ENCODE data around the gene SENP2. TPM values are rescaled to one million over a fixed set of nuclear protein-coding genes. Genes with fewer than 3 reads are reported as not detected.
A peak's percentile ranks its signal among the peaks of the same experiment; 100 is the strongest.
"Not testable (repeated sequence)": the region's sequence is repeated elsewhere in the genome, so short reads cannot be mapped to it uniquely, and the experiment has no call there.

The SENP2 gene
- total and polyA plus RNA-seq, 4 experiments from 2014 or later: 11.5 to 54.3 (median 33.1) TPM

DNA sequence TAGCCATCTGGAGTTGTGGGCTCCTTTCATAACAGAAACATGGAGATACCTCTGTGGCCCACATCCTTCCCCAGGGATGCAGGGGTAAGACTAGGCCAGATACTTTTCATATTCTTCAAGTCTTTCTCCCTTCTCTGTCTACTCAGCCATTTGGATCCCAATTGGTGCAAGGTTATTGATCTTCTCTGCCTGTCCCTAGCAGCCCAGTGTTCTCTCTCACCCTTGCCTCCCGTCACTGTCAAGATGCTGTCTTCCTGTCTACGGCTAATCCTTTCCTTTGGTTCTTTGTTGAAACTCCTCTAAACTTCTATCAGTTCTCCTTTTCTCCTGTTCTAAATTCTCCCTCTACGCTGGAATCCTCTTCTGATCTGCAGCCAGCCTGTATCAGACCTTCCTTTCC is 51.3 kb downstream of the SENP2 start:
- Histone ChIP-seq H3K9me3 (ENCODE audit: control insufficient read depth in 1 of 2, low read length in 2 of 2) (no peaks in the 10 kb centered on the region), H3K27me3 (ENCODE audit: insufficient read depth, low read length) (no peaks in the 10 kb centered on the region), H3K36me3 (ENCODE audit: insufficient read depth, low read length) (no peaks in the 10 kb centered on the region), H3K27ac (ENCODE audit: low read depth, low read length) (no peak overlapping the region), H3K4me3 (ENCODE audit: low read length in 2 of 2) (no peak overlapping the region), H3K4me1 (ENCODE audit: insufficient read depth, low read length) (no peaks in the 10 kb centered on the region)
- Mint-ChIP-seq H3K9me3 (no peaks in the 10 kb centered on the region), H3K27ac (no peak overlapping the region), H3K4me3 (no peak overlapping the region), H3K36me3 (peaks cover 2 to 3% of the 10 kb centered on the region in 2 donors), H3K4me1 (peaks cover 0 to 5% (median 4%) of the 10 kb centered on the region in 4 donors), H3K27me3 (peaks cover 0 to 1% of the 10 kb centered on the region in 2 donors)
- no peak for DNase-seq
- ChIA-PET CTCF (ENCODE audit: partially characterized antibody) (no interaction called here), POLR2A (ENCODE audit: partially characterized antibody) (no interaction called here)
- intact Hi-C loops (cut with micrococcal nuclease): no loop called here

- H3K4me3 Mint-ChIP-seq; H3K27ac Mint-ChIP-seq; H3K27me3 ChIP-seq (ENCODE audit: insufficient read depth, low read length); H3K4me1 Mint-ChIP-seq; H3K36me3 Mint-ChIP-seq; POLR2A ChIA-PET (ENCODE audit: partially characterized antibody); H3K36me3 ChIP-seq (ENCODE audit: insufficient read depth, low read length); H3K27me3 Mint-ChIP-seq; H3K4me1 ChIP-seq (ENCODE audit: insufficient read depth, low read length); H3K27ac ChIP-seq (ENCODE audit: low read depth, low read length); H3K4me3 ChIP-seq (ENCODE audit: low read length in 2 of 2); H3K9me3 Mint-ChIP-seq; CTCF ChIA-PET (ENCODE audit: partially characterized antibody); intact Hi-C loops (cut with micrococcal nuclease); DNase-seq; H3K9me3 ChIP-seq (ENCODE audit: control insufficient read depth in 1 of 2, low read length in 2 of 2): not testable (repeated sequence)
Observed at GRCh38 chr3:185638651-185639050, 52.6 kb downstream of the SENP2 start.

DNA sequence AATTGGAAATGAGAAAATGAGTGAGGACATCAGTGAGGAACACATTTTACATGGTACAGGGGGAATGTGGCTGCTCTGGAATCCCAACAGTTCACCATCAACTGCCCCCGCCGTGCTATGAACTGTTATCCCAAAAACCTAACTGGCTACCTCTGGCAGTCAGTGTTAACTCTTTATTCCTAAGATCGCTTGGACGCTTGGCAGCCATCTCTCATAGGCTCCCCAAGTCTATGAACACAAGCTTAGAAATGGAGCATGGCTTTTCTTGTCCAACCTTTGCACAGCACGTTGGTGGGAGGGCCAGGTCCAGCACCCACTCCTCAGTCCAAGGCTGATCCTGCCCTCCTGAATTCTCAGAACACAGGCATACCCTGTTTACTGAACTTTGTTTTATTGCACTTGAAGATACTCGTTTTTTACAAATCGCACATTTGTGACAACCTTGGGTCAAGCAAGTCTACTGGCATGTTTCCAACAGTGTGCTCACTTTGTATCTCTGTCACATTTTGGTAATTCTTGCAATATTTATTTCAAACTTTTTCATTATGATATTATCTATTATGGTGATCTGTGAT is 53.6 kb downstream of the SENP2 start:
- Mint-ChIP-seq H3K4me1 (peaks cover 0 to 2% (median 0%) of the 10 kb centered on the region in 4 donors), H3K27ac (no peak overlapping the region), H3K4me3 (no peak overlapping the region), H3K36me3 (no peaks in the 10 kb centered on the region), H3K9me3 (no peaks in the 10 kb centered on the region), H3K27me3 (peaks cover 0 to 1% of the 10 kb centered on the region in 2 donors)
- POLR2A ChIA-PET (ENCODE audit: partially characterized antibody): no interaction called here
- H3K36me3 ChIP-seq (ENCODE audit: insufficient read depth, low read length): no peaks in the 10 kb centered on the region
- CTCF ChIA-PET (ENCODE audit: partially characterized antibody): no interaction called here
- no peaks in the 10 kb centered on the region for H3K4me1 ChIP-seq (ENCODE audit: insufficient read depth, low read length)
- intact Hi-C loops (cut with micrococcal nuclease): no loop called here
- DNase-seq: no peak
- H3K4me3 ChIP-seq (ENCODE audit: low read length in 2 of 2): no peak overlapping the region
- no peaks in the 10 kb centered on the region for H3K9me3 ChIP-seq (ENCODE audit: control insufficient read depth in 1 of 2, low read length in 2 of 2)
- H3K27me3 ChIP-seq (ENCODE audit: insufficient read depth, low read length): no peaks in the 10 kb centered on the region
- no peak overlapping the region for H3K27ac ChIP-seq (ENCODE audit: low read depth, low read length)

- intact Hi-C loops (cut with micrococcal nuclease): no loop called here
- Mint-ChIP-seq H3K36me3 (no peaks in the 10 kb centered on the region), H3K4me1 (peaks cover 0 to 2% (median 0%) of the 10 kb centered on the region in 4 donors), H3K27ac (no peak overlapping the region), H3K4me3 (no peak overlapping the region), H3K9me3 (no peaks in the 10 kb centered on the region), H3K27me3 (peaks cover under 1 to 1% of the 10 kb centered on the region in 2 donors)
- ChIA-PET POLR2A (ENCODE audit: partially characterized antibody) (no interaction called here), CTCF (ENCODE audit: partially characterized antibody) (no interaction called here)
- Histone ChIP-seq H3K36me3 (ENCODE audit: insufficient read depth, low read length) (no peaks in the 10 kb centered on the region), H3K27ac (ENCODE audit: low read depth, low read length) (no peak overlapping the region), H3K4me3 (ENCODE audit: low read length in 2 of 2) (no peak overlapping the region), H3K27me3 (ENCODE audit: insufficient read depth, low read length) (no peaks in the 10 kb centered on the region), H3K4me1 (ENCODE audit: insufficient read depth, low read length) (no peaks in the 10 kb centered on the region), H3K9me3 (ENCODE audit: control insufficient read depth in 1 of 2, low read length in 2 of 2) (no peaks in the 10 kb centered on the region)
- no peak for DNase-seq
Observed at GRCh38 chr3:185640308-185640707, 54.2 kb downstream of the SENP2 start.

GRCh38 chr3:185645191-185645590 is 59.1 kb downstream of the SENP2 start:
- H3K9me3 Mint-ChIP-seq; intact Hi-C loops (cut with micrococcal nuclease); H3K36me3 ChIP-seq (ENCODE audit: insufficient read depth, low read length); DNase-seq; H3K4me1 Mint-ChIP-seq; H3K36me3 Mint-ChIP-seq; H3K27me3 ChIP-seq (ENCODE audit: insufficient read depth, low read length); H3K27ac Mint-ChIP-seq; POLR2A ChIA-PET (ENCODE audit: partially characterized antibody); CTCF ChIA-PET (ENCODE audit: partially characterized antibody); H3K4me3 ChIP-seq (ENCODE audit: low read length in 2 of 2); H3K9me3 ChIP-seq (ENCODE audit: control insufficient read depth in 1 of 2, low read length in 2 of 2); H3K4me1 ChIP-seq (ENCODE audit: insufficient read depth, low read length); H3K27ac ChIP-seq (ENCODE audit: low read depth, low read length): not testable (repeated sequence)
- H3K27me3 Mint-ChIP-seq: peaks cover 12 to 14% of the 10 kb centered on the region in 2 donors
- H3K4me3 Mint-ChIP-seq: peak overlapping the region in 1 of 8 donors; percentile 7

DNA sequence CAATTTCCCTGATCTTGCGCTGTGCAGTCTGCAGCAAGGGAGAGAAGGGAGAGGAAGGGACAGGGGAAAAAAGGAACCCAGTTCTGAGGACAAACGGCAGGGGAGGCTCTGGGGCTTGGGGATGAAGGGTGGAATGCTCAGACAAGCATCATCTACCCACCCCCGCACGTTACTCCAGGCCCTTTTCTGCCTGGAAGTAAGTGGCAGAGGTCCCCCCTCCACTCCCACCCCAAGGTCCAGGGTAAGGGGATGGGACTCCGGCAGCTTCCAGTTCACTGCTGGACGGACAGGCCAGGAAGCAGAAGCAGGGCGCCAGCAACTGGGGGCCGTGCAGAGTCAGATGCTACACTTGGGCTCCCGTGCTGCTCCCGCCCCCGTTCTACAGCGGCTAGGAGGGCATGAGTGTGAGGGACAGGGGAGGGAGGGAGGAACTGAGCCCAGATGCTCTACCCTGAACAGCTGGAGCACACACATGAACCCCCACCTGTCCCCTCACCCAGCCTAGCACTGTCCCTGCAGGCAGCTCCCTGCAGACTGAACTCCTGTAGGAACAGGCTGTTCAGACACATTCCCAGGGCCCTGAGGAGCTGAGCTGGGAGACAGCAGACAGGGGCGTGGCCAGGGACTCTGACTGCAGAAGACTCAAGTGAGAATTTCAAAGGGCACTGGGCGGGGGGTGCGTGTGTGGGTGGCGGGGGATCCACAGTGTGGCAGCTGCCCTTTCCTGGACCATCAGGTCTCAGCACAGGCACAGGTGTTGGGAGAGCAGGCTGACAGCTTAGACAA is 59.7 kb downstream of the SENP2 start:
- Histone ChIP-seq H3K4me3 (ENCODE audit: low read length in 2 of 2) (no peak overlapping the region), H3K4me1 (ENCODE audit: insufficient read depth, low read length) (no peaks in the 10 kb centered on the region), H3K27me3 (ENCODE audit: insufficient read depth, low read length) (no peaks in the 10 kb centered on the region), H3K27ac (ENCODE audit: low read depth, low read length) (no peak overlapping the region), H3K36me3 (ENCODE audit: insufficient read depth, low read length) (no peaks in the 10 kb centered on the region), H3K9me3 (ENCODE audit: control insufficient read depth in 1 of 2, low read length in 2 of 2) (no peaks in the 10 kb centered on the region)
- Mint-ChIP-seq H3K4me1 (peaks cover 0 to 2% (median under 1%) of the 10 kb centered on the region in 4 donors), H3K36me3 (no peaks in the 10 kb centered on the region), H3K4me3 (peak overlapping the region in 1 of 8 donors; percentile 7), H3K27me3 (peaks cover 12 to 14% of the 10 kb centered on the region in 2 donors), H3K9me3 (no peaks in the 10 kb centered on the region), H3K27ac (peak overlapping the region in 1 of 7 donors; percentile 23)
- no peak for DNase-seq
- intact Hi-C loops (cut with micrococcal nuclease): no loop called here
- POLR2A ChIA-PET (ENCODE audit: partially characterized antibody): no interaction called here
- CTCF ChIA-PET (ENCODE audit: partially characterized antibody): interaction anchor here (0.7 kb wide), 1 partner anchor 14 kb away, joined by 3 read pairs; no protein-coding TSS in a partner anchor

- Histone ChIP-seq H3K4me3 (ENCODE audit: low read length in 2 of 2) (no peak overlapping the region), H3K36me3 (ENCODE audit: insufficient read depth, low read length) (no peaks in the 10 kb centered on the region), H3K4me1 (ENCODE audit: insufficient read depth, low read length) (no peaks in the 10 kb centered on the region), H3K9me3 (ENCODE audit: control insufficient read depth in 1 of 2, low read length in 2 of 2) (no peaks in the 10 kb centered on the region), H3K27me3 (ENCODE audit: insufficient read depth, low read length) (no peaks in the 10 kb centered on the region), H3K27ac (ENCODE audit: low read depth, low read length) (no peak overlapping the region)
- H3K27me3 Mint-ChIP-seq: peaks cover 12 to 14% of the 10 kb centered on the region in 2 donors
- ChIA-PET POLR2A (ENCODE audit: partially characterized antibody) (no interaction called here), CTCF (ENCODE audit: partially characterized antibody) (interaction anchor here (0.7 to 6.7 kb wide), 2 partner anchors 13 to 14 kb away, joined by 3 to 54 read pairs; no protein-coding TSS in a partner anchor)
- H3K9me3 Mint-ChIP-seq: no peaks in the 10 kb centered on the region
- H3K27ac Mint-ChIP-seq: peak overlapping the region in 1 of 7 donors; percentile 23
- no peak for DNase-seq
- H3K4me1 Mint-ChIP-seq: peaks cover 0 to 2% (median under 1%) of the 10 kb centered on the region in 4 donors
- no peaks in the 10 kb centered on the region for H3K36me3 Mint-ChIP-seq
- intact Hi-C loops (cut with micrococcal nuclease): no loop called here
- H3K4me3 Mint-ChIP-seq: no peak overlapping the region
Observed at GRCh38 chr3:185646382-185647133, 60.5 kb downstream of the SENP2 start.
